ENCODE measurements around the gene PCNX2.

GRCh38 chr1:232979558-232979957 is 316.0 kb downstream of the PCNX2 start:
- no peak for TF ChIP-seq POLR2A (IDR thresholded peaks at IDR 0.05)
- TF ChIP-seq, protein P1, sequence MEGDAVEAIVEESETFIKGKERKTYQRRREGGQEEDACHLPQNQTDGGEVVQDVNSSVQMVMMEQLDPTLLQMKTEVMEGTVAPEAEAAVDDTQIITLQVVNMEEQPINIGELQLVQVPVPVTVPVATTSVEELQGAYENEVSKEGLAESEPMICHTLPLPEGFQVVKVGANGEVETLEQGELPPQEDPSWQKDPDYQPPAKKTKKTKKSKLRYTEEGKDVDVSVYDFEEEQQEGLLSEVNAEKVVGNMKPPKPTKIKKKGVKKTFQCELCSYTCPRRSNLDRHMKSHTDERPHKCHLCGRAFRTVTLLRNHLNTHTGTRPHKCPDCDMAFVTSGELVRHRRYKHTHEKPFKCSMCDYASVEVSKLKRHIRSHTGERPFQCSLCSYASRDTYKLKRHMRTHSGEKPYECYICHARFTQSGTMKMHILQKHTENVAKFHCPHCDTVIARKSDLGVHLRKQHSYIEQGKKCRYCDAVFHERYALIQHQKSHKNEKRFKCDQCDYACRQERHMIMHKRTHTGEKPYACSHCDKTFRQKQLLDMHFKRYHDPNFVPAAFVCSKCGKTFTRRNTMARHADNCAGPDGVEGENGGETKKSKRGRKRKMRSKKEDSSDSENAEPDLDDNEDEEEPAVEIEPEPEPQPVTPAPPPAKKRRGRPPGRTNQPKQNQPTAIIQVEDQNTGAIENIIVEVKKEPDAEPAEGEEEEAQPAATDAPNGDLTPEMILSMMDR (IDR thresholded peaks at IDR 0.05): no peak

All from heart left ventricle (tissue), 13 donors.